GM12878 (cell line): Measurements from ENCODE around the gene KCND3. TPM values are rescaled to one million over a fixed set of nuclear protein-coding genes. Genes with fewer than 3 reads are reported as not detected.
A peak's percentile ranks its signal among the peaks of the same experiment; 100 is the strongest.

Source experiments
- ATF7 ChIP-seq: fragments of 450-650 bp; IDR thresholded peaks from 2 replicates; pipeline ENCODE4 v1.6.1; 2016; ENCODE audit warnings: low read depth, mild to moderate bottlenecking
- CHD2 ChIP-seq: IDR thresholded peaks from 2 replicates; pipeline ENCODE4 v1.6.1; 2011; ENCODE audit warnings: low read depth, low read length, improper control_type of control experiment, borderline replicate concordance
- CHD4 ChIP-seq: fragments of 200-600 bp; sonication (generic); IDR thresholded peaks from 2 replicates; pipeline ENCODE4 v1.6.1; 2016; ENCODE audit warnings: mild to moderate bottlenecking
- EP300 ChIP-seq, 2 experiments: fragments of 150-350 bp in 1 of 2; IDR thresholded peaks; 2 replicates each; pipeline ENCODE4 v1.6.1; 2011 to 2012; ENCODE audit warnings: low read depth in 2 of 2, low read length in 2 of 2, borderline replicate concordance in 1 of 2, improper control_type of control experiment in 1 of 2, inconsistent platforms in 1 of 2; ENCODE audit not compliant: control insufficient read depth in 1 of 2
- EZH2 ChIP-seq: IDR thresholded peaks from 2 replicates; pipeline ENCODE4 v1.6.1; 2012; ENCODE audit warnings: low read depth, mild to moderate bottlenecking, control low read depth, inconsistent platforms, low read length, borderline replicate concordance; ENCODE audit not compliant: control insufficient read depth
- FOXK2 ChIP-seq: fragments of 450-650 bp; IDR thresholded peaks from 2 replicates; pipeline ENCODE4 v1.6.1; 2017; ENCODE audit warnings: mild to moderate bottlenecking, moderate library complexity
- HDAC2 ChIP-seq: fragments of 200-600 bp; sonication (generic); IDR thresholded peaks from 2 replicates; pipeline ENCODE4 v1.6.1; 2017
- IKZF2 ChIP-seq, 2 experiments: fragments of 450-650 bp; IDR thresholded peaks; 2 replicates each; pipeline ENCODE4 v1.6.1; 2017; ENCODE audit warnings: mild to moderate bottlenecking in 2 of 2, moderate library complexity in 2 of 2
- KAT2A ChIP-seq: conservative IDR thresholded peaks from 2 replicates; pipeline ENCODE4 v1.6.1; 2011; ENCODE audit warnings: low read depth, low read length; ENCODE audit not compliant: control insufficient read depth
- MEF2B ChIP-seq: fragments of 450-650 bp; IDR thresholded peaks from 2 replicates; pipeline ENCODE4 v1.6.1; 2018; ENCODE audit warnings: mild to moderate bottlenecking, moderate library complexity; ENCODE audit not compliant: partially characterized antibody, poor library complexity, severe bottlenecking
- MTA3 ChIP-seq: IDR thresholded peaks from 2 replicates; pipeline ENCODE4 v1.6.1; 2012; ENCODE audit warnings: low read length, inconsistent platforms, borderline replicate concordance
- MYC ChIP-seq: IDR thresholded peaks from 2 replicates; pipeline ENCODE4 v1.6.1; 2011; ENCODE audit warnings: mild to moderate bottlenecking, low read length, moderate library complexity, inconsistent platforms; ENCODE audit not compliant: insufficient read depth, insufficient replicate concordance, insufficient read length, severe bottlenecking
- NFIC ChIP-seq: IDR thresholded peaks from 2 replicates; pipeline ENCODE4 v1.6.1; 2012; ENCODE audit warnings: low read depth, mild to moderate bottlenecking, inconsistent platforms, low read length, moderate library complexity
- NR2F1 ChIP-seq: fragments of 450-650 bp; conservative IDR thresholded peaks from 2 replicates; pipeline ENCODE4 v1.6.1; 2017; ENCODE audit warnings: mild to moderate bottlenecking
- PAX8 ChIP-seq: fragments of 450-650 bp; IDR thresholded peaks from 2 replicates; pipeline ENCODE4 v1.6.1; 2017; ENCODE audit warnings: mild to moderate bottlenecking, moderate library complexity
- PML ChIP-seq: IDR thresholded peaks from 2 replicates; pipeline ENCODE4 v1.6.1; 2012; ENCODE audit warnings: low read length, inconsistent platforms
- RAD51 ChIP-seq: fragments of 450-650 bp; IDR thresholded peaks from 2 replicates; pipeline ENCODE4 v1.6.1; 2016; ENCODE audit warnings: moderate library complexity, mild to moderate bottlenecking, inconsistent platforms
- SP1 ChIP-seq: IDR thresholded peaks from one replicate; pipeline ENCODE4 v1.6.1; 2011; ENCODE audit warnings: low read depth, low read length
- SUZ12 ChIP-seq: fragments of 200-600 bp; sonication (generic); IDR thresholded peaks from one replicate; pipeline ENCODE4 v1.6.1; 2018; ENCODE audit warnings: antibody characterized with exemption, mild to moderate bottlenecking; ENCODE audit not compliant: unreplicated experiment
- polyA plus RNA-seq, 11 experiments: library from polyadenylated mRNA; depleted of rRNA in 4 of 11; unstranded in 6 of 11; stranded (reverse) in 5 of 11; fragments of >200 nt; fragmentation: Nextera tagmentation in 4 of 11; fragmentation: Illumina TruSeq in 1 of 11; extraction: Ambion mirVana in 4 of 11; extraction: Trizol in 1 of 11; gene quantifications; 1 replicate in 1 of 11; 2 replicates in 10 of 11; pipeline versions ENCODE4 v1.2.1 to v1.2.3, GENCODE V29; 2011 to 2016; ENCODE audit warnings: inconsistent platforms in 2 of 11, missing spikeins in 2 of 11, low read depth in 1 of 11
- total RNA-seq, 4 experiments: library from RNA; depleted of rRNA in 3 of 4; stranded (reverse); fragments of >200 nt in 3 of 4; fragmentation: Illumina TruSeq in 1 of 4; extraction: Trizol in 1 of 4; gene quantifications; 2 replicates each; pipeline versions ENCODE4 v1.2.1 to v1.2.3, GENCODE V29; 2013 to 2021
- TF ChIP-seq, protein P1 (sequence below): fragments of 450-650 bp; IDR thresholded peaks from 2 replicates; pipeline ENCODE4 v1.6.1; 2017; ENCODE audit warnings: mild to moderate bottlenecking, moderate library complexity
- TF ChIP-seq, protein P2 (sequence below): fragments of 450-650 bp; IDR thresholded peaks from 2 replicates; pipeline ENCODE4 v1.6.1; 2017; ENCODE audit warnings: mild to moderate bottlenecking
- TF ChIP-seq, protein P3 (sequence below): fragments of 450-650 bp; IDR thresholded peaks from 2 replicates; pipeline ENCODE4 v1.6.1; 2014; ENCODE audit warnings: mild to moderate bottlenecking
- TF ChIP-seq, protein P4 (sequence below): IDR thresholded peaks from 2 replicates; pipeline ENCODE4 v1.6.1; 2011; ENCODE audit warnings: mild to moderate bottlenecking, low read depth, low read length, moderate library complexity; ENCODE audit not compliant: insufficient replicate concordance

Gene KCND3
- total and polyA plus RNA-seq, 10 of the 15 experiments (the other 5 are each of a cell fraction or from before 2014, with no cell fraction given): 0.02 TPM; not detected in 9

DNA sequence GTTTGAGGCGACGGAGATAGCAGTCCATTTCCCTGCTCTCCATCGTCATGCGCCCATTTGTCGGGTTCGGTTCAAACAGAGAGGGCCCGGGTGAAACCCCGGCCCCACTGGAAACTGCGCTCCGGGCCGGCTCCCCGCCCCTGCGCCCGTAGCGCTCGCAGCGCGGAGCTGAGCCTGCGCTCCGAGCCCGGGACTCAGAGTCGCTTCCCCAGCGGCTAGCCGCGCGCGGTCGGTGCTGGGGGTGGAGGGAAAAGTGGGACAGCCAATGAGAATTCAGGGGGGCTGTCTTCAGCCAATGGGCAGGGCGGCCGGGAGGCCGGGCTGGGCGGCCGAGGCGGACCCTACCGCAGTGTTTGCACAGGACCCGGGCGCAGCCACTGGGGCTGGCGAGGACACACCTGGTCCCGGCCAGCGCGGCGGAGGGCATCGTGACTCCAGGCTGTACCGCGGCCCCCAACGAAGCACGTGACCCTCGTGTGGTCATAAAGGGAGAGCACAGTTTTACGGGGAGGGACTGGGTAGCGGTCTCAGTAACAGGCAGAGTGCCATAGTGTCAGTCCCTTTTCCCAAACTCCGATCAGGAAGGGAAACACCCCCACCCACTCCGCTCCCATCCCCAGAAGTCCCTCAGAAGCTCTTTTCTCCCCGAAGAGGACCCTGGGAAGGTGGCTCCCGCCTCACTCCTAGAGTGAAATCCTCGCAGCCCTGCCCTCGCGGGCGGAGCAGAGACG lies 250.1 kb downstream of the KCND3 start, which contains the start of gene INKA2 (continued):
- TF ChIP-seq, protein P1, sequence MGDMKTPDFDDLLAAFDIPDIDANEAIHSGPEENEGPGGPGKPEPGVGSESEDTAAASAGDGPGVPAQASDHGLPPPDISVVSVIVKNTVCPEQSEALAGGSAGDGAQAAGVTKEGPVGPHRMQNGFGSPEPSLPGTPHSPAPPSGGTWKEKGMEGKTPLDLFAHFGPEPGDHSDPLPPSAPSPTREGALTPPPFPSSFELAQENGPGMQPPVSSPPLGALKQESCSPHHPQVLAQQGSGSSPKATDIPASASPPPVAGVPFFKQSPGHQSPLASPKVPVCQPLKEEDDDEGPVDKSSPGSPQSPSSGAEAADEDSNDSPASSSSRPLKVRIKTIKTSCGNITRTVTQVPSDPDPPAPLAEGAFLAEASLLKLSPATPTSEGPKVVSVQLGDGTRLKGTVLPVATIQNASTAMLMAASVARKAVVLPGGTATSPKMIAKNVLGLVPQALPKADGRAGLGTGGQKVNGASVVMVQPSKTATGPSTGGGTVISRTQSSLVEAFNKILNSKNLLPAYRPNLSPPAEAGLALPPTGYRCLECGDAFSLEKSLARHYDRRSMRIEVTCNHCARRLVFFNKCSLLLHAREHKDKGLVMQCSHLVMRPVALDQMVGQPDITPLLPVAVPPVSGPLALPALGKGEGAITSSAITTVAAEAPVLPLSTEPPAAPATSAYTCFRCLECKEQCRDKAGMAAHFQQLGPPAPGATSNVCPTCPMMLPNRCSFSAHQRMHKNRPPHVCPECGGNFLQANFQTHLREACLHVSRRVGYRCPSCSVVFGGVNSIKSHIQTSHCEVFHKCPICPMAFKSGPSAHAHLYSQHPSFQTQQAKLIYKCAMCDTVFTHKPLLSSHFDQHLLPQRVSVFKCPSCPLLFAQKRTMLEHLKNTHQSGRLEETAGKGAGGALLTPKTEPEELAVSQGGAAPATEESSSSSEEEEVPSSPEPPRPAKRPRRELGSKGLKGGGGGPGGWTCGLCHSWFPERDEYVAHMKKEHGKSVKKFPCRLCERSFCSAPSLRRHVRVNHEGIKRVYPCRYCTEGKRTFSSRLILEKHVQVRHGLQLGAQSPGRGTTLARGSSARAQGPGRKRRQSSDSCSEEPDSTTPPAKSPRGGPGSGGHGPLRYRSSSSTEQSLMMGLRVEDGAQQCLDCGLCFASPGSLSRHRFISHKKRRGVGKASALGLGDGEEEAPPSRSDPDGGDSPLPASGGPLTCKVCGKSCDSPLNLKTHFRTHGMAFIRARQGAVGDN: peak; percentile 47; the same call in 1 of the 2 replicates
- TF ChIP-seq, protein P2, sequence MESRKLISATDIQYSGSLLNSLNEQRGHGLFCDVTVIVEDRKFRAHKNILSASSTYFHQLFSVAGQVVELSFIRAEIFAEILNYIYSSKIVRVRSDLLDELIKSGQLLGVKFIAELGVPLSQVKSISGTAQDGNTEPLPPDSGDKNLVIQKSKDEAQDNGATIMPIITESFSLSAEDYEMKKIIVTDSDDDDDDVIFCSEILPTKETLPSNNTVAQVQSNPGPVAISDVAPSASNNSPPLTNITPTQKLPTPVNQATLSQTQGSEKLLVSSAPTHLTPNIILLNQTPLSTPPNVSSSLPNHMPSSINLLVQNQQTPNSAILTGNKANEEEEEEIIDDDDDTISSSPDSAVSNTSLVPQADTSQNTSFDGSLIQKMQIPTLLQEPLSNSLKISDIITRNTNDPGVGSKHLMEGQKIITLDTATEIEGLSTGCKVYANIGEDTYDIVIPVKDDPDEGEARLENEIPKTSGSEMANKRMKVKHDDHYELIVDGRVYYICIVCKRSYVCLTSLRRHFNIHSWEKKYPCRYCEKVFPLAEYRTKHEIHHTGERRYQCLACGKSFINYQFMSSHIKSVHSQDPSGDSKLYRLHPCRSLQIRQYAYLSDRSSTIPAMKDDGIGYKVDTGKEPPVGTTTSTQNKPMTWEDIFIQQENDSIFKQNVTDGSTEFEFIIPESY: no peak
- no peak for TF ChIP-seq MYC
- no peak for TF ChIP-seq EZH2
- peak; percentile 82 for TF ChIP-seq SP1
- TF ChIP-seq NFIC: no peak
- TF ChIP-seq KAT2A: no peak
- no peak for TF ChIP-seq PML
- TF ChIP-seq HDAC2: no peak
- no peak for TF ChIP-seq NR2F1
- TF ChIP-seq SUZ12: no peak
- TF ChIP-seq, protein P3, sequence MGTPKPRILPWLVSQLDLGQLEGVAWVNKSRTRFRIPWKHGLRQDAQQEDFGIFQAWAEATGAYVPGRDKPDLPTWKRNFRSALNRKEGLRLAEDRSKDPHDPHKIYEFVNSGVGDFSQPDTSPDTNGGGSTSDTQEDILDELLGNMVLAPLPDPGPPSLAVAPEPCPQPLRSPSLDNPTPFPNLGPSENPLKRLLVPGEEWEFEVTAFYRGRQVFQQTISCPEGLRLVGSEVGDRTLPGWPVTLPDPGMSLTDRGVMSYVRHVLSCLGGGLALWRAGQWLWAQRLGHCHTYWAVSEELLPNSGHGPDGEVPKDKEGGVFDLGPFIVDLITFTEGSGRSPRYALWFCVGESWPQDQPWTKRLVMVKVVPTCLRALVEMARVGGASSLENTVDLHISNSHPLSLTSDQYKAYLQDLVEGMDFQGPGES: peak; percentile 53; the same call in 1 of the 2 replicates
- TF ChIP-seq RAD51: peak; percentile 83
- TF ChIP-seq CHD4: no peak
- TF ChIP-seq CHD2: peak; percentile 47; the same call in 1 of the 2 replicates
- TF ChIP-seq MEF2B: no peak
- no peak for TF ChIP-seq EP300 (IDR thresholded peaks at IDR 0.05; ENCODE audit: borderline replicate concordance in 1 of 2, control insufficient read depth in 1 of 2, low read depth in 2 of 2, low read length in 2 of 2)
- TF ChIP-seq IKZF2 (IDR thresholded peaks at IDR 0.05): peak in 1 of 2 experiments; percentile 14; a peak in 2 of 4 replicates
- TF ChIP-seq PAX8: no peak
- 0 out of 2 replicates have a peak, but pooled peaks have one; percentile 13 for TF ChIP-seq FOXK2
- TF ChIP-seq, protein P4, sequence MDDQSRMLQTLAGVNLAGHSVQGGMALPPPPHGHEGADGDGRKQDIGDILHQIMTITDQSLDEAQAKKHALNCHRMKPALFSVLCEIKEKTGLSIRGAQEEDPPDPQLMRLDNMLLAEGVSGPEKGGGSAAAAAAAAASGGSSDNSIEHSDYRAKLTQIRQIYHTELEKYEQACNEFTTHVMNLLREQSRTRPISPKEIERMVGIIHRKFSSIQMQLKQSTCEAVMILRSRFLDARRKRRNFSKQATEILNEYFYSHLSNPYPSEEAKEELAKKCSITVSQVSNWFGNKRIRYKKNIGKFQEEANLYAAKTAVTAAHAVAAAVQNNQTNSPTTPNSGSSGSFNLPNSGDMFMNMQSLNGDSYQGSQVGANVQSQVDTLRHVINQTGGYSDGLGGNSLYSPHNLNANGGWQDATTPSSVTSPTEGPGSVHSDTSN: no peak
- TF ChIP-seq ATF7: no peak
- TF ChIP-seq MTA3: no peak
